SK-N-SH (cell line): ENCODE data around the gene TRPM3.

Source experiments
- CTCF ChIP-seq: fragments of 200-600 bp; sonication (generic); IDR thresholded peaks from 2 replicates; pipeline ENCODE4 v1.6.1; 2017; ENCODE audit warnings: antibody characterized with exemption, mild to moderate bottlenecking, moderate library complexity
- EP300 ChIP-seq, 2 experiments: IDR thresholded peaks; 2 replicates each; pipeline versions ENCODE4 v1.4.0 to v1.6.1; 2012; ENCODE audit warnings: borderline replicate concordance in 1 of 2, low read depth in 1 of 2, low read length in 1 of 2
- JUND ChIP-seq: IDR thresholded peaks from 2 replicates; pipeline ENCODE4 v1.4.0; 2012
- NFIC ChIP-seq: IDR thresholded peaks from 2 replicates; pipeline ENCODE4 v1.4.0; 2012; ENCODE audit warnings: borderline replicate concordance
- RXRA ChIP-seq: IDR thresholded peaks from 2 replicates; pipeline ENCODE4 v1.4.0; 2012; ENCODE audit warnings: low read depth, mild to moderate bottlenecking, borderline replicate concordance
- SIN3A ChIP-seq: IDR thresholded peaks from 2 replicates; pipeline ENCODE4 v1.6.1; 2012; ENCODE audit warnings: low read depth, mild to moderate bottlenecking, low read length, moderate library complexity, borderline replicate concordance
- TF ChIP-seq, protein P1 (sequence below): IDR thresholded peaks from 2 replicates; pipeline ENCODE4 v1.4.0; 2012; ENCODE audit warnings: low read depth

GRCh38 chr9:70589571-70590314 lies 531.7 kb downstream of the TRPM3 start:
- TF ChIP-seq CTCF (no peak), EP300 (IDR thresholded peaks at IDR 0.05; ENCODE audit: borderline replicate concordance in 1 of 2, low read depth in 1 of 2, low read length in 1 of 2) (peak; percentile 16 to 82; a peak in 2 of 4 replicates), NFIC (peak; percentile 77; the same call in 1 of the 2 replicates), SIN3A (0 out of 2 replicates have a peak, but pooled peaks have one; percentile 18), JUND (peak; percentile 91), RXRA (no peak)
- TF ChIP-seq, protein P1, sequence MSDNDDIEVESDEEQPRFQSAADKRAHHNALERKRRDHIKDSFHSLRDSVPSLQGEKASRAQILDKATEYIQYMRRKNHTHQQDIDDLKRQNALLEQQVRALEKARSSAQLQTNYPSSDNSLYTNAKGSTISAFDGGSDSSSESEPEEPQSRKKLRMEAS = peak; percentile 45; the same call in 1 of the 2 replicates
